GM21576 (cell line): ENCODE data around the gene ELOF1.
A peak's percentile ranks its signal among the peaks of the same experiment; 100 is the strongest.
"Not testable (repeated sequence)": the region's sequence is repeated elsewhere in the genome, so short reads cannot be mapped to it uniquely, and the experiment has no call there.

Experiments used
- ATAC-seq: cut with Tn5 transposase; IDR thresholded peaks from one replicate; pipeline ENCODE4 v1.9.1; 2021; ENCODE audit warnings: mild to moderate bottlenecking, moderate library complexity; ENCODE audit not compliant: unreplicated experiment

Gene ELOF1

DNA sequence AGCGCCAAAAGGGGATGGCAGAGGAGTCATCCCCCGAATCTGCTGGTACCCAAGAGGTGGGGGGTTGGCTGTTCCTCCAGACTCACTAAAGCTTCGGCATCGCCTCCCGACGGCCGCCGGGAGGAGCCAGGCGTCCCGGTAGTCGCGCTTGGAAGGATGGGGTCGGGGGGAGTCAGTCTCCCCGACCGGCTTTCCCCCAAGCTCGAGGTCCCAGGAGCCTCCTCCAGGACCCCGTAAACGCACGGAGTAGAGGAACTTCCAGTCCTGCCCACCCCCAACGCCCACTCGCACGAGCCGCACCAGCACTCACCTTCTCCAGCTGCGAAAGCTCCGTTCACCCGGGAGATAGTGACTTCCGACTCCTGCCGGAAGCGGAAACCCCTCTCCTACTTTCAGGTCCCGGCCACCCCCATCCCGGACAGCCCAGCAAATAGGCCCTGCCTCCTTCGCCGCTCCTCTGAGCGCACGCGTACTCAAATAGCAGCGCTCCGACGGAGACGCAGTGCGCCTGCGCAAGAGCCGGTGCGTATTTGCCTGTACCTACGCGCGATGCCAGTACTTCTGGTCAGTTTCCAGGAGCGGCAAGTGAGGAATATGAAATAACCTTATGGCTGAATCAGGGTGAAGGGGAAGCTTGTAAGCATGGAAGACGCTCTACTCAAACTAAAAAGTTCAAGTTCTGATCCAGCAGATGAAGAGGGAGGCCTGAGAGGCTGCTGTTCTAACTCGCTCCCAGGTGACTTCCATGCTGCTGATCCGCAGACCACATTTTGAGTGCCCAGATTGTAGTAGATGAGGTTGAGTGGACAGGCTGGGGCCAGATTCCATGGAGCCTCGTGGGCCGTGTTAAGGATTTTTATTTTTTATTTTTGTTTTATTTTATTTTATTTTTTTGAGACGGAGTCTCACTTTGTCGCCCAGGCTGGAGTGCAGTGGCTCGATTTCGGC, at the start of gene ELOF1:
ELOF1 (minus strand) TSS at position 350 of the 948 bp plus-strand sequence. CDS start 4,883 bp downstream, outside the sequence.
- peak; percentile 67 for ATAC-seq

DNA sequence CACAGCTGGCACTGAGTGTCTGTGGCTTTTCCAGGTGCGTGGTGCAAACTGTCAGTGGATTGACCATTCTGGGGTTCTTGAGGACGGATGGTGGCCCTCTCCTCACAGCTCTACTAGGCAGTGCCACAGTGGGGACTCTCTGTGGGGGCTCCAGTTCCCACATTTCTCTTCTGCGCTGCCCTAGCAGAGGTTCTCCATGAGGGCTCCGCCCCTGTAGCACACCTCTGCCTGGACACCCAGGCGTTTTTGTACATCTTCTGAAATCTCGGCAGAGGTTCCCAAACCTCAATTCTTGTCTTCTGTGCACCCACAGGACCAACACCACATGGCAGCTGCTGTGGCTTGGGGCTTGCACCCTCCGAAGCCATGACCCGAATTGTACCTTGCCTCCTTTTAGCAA, 47.5 kb upstream of the ELOF1 start:
- ATAC-seq = no peak

DNA sequence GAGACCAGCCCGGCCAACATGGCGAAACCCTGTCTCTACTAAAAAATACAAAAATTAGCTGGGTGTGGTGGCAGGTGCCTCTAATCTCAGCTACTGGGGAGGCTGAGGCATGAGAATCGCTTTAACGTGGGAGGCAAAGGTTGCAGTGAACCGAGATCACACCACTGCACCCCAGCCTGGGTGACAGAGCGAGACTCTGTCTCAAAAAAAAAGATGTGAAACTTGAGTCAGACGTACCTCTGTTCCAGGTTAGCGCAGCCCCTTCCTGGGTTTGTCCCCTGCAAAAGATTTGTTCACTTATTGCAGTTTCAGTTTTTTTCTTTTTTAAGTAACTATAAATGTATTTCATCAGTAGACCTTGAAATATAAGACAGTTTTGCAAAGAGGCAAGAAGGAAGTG, 40.7 kb upstream of the ELOF1 start:
- ATAC-seq = not testable (repeated sequence)

DNA sequence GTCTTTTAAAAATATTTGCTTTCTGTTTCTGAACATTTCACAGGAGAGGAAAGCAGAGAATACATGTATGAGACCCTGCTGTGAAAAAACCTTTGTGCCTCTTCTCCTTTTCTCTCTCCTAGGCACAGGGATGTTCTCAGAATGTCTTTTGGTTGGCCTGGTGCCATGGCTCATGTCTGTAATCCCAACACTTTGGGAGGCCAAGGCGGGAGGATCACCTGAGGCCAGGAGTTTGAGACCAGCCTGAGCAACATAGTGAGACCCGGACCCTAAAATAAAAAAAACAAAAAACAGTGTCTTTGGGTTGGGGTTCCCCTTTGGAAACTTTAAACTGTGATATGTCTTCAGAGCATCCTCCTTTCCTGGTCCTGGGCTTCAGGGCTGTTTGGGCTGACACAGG, 39.7 kb upstream of the ELOF1 start:
- no peak for ATAC-seq

DNA sequence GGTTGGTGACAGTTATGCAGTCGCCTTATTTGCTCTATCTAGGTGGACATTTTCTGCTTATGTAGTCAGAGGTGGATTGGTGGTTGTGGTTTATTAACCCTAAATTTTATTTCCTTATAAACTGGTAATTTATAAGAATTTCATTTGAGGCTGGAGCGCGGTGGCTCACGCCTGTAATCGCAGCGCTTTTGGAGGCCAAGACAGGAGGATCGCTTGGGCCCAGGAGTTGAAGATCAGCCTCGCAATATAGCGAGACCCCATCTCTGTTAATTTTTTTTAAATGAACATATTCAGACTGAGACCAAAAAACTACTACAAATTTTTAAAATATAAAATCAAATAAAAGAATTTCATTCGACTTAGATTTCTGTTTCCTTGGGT, 39.1 kb upstream of the ELOF1 start:
- no peak for ATAC-seq

DNA sequence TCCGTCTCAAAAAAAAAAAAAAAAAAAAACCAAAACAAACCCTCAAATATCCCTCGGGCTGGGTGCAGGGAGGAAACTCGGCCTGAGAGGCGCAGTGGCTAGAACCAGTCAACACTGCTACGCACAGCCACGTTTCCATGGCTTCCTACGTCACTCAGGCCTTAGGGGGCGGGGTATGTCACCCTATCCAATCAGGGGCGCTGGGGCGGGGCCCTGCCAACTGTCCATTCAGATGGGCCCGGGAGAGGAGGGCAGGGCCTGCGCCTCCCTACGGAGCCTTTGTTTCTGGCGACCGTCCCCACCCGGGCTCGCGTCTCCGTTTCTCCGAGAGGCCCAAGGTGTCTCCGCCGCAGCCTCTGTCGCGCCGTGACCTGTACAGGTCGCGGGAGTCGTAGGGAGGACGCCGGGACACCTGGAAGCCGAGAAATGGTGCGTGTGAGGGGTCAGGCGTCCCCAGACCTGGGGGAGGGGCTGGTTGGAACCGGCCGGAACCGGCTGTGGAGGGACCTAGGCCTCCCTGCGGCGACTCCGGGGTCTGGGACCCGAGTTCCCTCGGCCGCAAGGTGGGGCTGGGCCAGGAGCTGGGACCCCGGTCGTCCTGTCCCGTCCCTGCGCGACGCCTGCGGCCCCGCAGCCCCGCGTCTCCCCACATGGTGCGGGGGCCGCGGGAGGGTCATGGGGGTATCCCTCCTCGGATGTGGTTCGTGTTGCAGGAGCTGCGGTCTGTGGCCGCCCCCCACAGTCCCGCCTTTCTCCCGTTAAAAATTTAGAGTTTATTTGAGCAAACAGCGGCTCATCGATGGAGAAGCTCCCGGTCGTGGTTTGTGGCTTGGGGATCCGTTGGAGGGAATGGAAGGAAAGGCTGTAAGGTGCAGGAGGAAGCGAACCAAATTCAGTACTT, 38.4 kb upstream of the ELOF1 start, which contains the start of gene ZNF627:
ZNF627 (plus strand) TSS at position 282 of the 901 bp plus-strand sequence; CDS start at position 427, 145 bp downstream.
- ATAC-seq = peak; percentile 98

DNA sequence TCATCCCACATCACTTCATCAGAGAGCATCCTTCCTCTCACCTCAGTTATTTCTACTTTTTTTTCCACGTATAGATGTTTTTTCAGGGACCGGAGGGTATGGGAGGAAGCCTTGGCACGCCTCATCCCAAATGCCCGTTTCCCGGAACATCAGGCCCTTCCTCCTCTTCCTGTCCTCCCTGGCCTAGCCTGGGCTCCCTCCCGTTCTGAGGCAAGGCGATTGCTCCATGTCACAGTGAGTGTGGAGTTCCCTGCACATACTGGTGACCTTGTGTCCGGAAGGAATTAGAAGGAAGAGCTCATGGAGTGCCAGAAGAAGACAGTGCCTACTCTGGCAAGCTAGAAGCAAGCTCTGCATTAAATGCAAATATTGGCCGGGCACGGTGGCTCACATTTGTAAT, 37.1 kb upstream of the ELOF1 start:
- ATAC-seq = no peak

DNA sequence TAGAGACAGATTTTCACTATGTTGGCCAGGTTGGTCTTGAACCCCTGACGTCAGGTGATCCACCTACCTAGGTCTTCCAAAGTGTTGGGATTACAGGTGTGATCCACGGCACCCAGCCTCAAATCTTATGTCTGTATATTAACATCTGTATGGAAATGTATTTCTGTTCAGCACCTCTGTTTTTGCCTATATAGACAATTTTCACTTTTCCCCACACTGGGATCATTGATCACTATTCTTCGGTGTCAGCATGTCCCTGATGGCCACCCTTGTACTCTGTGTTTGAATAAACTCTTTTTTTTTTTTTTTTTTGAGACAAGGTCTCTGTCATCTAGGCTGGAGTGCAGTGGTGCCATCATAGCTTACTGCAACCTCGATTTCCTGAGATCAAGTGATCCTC, 35.1 kb upstream of the ELOF1 start:
- no peak for ATAC-seq

DNA sequence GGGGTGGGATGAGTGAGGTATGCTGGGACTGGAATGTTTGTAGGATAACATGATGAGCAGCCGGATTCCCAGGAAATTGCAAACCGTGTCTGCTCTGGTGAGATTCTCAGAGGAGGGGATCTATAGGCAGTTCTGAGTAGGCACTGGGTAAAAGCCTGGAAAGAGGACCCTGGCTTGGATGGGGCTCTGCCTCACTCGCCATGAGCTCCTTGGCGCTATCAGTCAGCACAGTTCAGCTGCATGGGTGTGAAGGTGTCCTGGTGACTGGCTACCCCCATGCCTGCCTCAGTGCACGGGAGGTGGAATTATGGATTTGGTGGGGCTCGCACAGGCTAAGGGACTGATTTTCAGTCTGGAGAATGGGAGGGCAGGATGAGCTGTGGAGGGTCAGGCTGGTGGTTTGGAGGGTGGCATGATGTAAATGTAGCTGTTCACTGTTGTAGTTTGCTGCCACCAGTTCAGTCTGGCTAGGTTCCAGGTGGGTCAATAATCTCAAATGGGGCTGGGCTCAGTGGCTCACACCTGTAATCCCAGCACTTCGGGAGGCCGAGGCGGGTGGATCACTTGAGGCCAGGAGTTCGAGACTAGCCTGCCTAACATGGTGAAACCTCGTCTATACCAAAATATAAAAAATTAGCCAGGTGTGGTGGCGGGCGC, 29.1 kb upstream of the ELOF1 start:
- no peak for ATAC-seq

DNA sequence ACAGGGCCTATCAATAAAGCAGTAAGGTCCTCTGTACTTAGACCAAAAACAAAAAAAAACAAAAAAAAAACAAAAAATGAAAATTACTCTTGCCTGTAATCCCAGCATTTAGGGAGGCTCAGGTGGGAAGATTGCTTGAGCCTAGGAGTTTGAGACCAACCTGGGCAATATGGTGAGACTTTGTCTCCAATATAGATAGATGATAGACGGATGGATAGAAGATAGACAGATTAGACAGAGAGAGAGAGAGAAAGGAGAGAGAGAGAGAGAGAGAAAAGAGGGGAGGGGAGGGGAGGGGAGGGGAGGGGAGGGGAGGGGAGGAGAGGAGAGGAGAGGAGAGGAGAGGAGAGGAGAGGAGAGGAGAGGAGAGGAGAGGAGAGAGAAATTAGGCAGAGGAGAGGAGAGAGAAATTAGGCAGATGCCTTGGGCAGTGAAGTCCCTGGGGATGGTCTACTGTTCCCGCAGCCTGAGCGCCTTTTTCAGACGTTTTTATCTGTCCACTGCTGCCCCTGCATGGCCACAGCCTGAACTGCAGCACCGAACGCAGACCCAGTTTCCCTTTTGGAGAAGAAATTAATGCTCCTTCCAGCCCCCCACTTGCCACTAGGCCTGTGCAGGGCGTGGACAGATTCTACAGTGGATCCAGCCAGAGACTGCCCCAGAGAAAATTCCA, 28.4 kb upstream of the ELOF1 start:
- no peak for ATAC-seq

DNA sequence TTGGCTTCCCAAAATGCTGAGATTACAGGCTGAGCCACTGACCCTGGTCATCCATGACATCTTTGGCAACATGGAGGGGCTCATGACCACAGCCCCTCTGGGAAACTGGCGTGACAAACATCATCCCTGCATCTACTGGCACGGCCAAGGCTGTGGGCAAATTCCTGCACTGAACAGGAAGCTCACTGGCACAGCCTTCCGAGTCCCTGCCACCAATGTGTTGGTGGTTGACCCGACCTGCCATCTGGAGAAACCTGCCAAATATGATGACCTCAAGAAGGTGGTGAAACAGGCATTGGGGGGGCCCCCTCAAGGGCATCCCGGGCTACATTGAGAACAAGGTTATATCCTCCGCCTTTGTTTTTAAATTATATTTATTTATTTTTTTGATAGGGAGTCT, 27.3 kb upstream of the ELOF1 start:
- no peak for ATAC-seq

DNA sequence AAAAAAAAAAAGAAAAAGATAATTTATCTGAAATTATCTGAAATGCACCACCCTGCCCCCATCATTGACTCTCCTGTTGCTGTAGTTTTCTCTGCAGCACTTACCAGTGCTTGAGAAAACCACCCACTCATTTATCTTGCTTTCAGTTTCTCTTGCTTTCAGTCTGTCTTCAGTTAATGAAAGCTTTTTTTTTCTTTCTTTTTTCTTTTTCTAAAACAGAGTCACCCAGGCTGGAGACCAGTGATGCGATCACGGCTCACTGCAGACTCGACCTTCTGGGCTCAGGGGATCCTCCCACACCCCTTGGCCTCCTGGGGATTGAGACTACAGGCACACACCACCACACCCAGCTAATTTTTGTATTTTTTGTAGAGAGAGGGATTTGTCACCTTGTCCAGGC, 22.7 kb upstream of the ELOF1 start:
- ATAC-seq = peak; percentile 46

DNA sequence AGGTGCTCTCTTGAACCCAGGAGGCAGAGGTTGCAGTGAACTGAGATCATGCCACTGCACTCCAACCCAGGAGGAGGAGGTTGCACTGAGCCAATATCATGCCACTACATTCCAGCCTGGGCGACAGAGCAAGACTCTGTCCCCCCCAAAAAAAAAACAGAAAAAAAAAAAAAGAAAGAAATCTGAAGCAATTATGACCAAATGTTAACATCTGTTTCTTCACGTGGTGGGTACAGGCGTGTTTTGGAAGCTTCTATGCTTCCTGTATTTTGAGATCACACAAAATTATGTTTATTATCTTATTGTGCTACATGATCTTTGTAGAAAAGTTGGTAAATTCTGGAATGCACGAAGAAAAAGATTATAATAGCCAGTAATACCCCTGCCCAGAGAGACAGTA, 21.1 kb upstream of the ELOF1 start:
- ATAC-seq = no peak

DNA sequence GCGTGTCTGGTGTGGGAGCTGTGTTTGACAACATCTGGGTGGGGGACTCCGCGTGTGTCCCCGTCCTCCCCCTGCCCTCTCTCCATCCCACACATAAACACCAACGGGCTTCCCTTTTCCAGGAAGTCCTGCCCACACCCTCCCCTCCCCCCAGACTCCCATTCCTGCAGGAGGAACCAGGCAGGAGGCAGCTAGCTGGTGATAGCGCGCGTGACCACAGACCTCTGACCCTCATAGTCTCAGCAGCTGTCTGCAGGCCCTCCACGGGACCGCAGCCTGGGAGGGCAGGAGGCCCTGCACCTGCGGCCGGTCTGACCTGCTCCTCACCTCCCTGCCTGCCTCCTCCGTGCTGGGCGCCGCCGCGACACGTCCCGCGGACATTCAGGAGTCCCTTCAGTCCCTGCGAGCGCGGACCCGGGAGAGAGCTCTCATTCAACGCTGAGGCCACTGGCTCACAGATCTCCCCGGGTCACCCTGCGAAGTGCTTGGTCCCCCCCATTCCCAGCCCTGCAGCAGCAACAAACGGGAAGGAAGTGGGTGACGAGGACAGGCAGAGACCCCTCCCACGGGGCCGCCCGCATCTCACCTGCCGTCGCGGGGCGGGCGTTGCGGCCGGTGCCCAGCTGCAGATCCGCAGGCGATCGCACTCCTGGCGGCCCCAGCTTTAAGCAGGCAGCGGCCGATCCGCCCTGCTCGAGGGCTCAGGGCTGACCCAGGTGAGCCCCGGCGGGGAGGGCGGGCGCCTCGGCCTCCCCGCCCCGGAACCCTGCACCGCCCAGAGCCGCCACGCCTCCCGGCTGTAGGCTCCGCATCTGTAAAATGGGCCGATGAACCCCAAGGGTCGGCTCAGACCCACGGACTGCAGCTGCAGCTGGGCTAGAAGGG, 19.5 kb upstream of the ELOF1 start:
- ATAC-seq = no peak

DNA sequence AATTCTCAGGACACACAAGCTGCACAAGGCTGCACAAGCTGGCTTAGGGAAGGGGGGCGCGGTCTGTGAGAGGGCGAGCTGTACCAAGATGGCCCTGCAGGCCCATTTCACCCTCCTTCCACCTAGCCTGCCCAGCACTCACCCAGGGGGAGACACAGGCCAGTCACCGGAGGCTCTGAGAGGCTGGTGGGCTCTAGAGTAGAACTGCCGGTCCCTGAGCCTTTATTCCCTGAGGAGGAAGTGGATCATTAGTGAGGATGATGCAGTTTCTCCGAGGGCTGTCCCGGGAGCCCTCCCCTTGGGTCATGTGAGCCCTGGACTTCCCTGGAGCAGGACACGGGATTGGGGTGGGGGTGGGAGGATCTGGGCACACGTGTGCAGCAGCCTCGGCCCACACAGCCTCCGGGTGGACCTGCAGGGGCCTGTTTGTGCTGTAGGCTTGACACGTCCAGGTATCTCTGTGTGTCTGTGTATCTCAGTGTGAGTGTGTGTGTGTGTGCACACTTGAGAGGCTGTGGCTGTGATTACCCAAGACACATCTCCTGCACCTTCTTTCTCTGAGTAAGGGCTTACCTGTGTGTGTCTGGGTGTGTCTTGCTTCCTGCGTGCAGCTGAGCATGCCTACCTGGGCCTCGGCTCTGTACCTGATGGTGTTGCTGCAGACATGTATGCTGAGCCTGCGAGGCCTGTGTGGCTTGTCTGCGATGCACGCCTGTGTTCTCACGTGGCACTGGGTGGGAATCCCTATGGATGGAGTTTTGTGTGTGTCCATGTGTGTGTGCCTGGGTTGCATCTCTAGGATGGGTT, 18.6 kb upstream of the ELOF1 start, which contains the start of gene ACP5:
ACP5 (minus strand) TSS at position 195 of the 807 bp plus-strand sequence. CDS start 328 bp downstream, outside the sequence.
- ATAC-seq = no peak

DNA sequence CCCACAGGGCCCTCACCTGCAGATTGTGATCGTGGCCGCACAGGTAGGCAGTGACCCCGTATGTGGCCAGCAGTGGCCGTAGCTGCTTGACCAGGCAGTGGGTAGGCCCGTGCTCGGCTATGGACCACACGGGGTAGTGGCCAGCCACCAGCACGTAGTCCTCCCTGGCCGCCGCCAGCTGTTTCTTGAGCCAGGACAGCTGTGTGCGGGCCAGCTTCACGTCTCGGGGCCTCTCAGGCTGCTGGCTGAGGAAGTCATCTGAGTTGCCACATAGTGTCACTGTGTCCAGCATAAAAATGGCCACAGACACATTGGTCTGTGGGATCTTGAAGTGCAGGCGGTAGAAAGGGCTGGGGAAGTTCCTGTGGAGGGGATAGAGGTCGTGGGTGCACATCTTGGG, 17.2 kb upstream of the ELOF1 start:
- no peak for ATAC-seq

DNA sequence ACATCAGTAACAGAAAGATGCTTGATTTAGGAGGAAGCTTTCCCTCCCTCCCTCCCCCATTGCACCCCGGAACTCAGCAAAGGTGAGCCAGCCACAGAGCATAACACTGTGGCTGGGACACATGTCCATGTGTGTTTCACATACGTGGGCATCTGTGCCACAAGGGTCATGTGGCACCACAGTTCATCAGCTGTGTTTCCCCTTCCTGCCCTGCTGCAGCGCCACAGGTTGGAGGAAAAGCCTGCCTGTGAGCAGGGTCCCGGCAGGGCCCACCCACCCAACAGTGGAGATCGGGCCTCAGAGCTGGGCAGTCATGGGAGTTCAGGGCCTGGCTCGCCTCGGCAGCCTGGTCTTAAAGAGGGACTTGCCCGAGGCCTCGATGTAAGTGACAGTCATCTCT, 15.7 kb upstream of the ELOF1 start:
- ATAC-seq = no peak

DNA sequence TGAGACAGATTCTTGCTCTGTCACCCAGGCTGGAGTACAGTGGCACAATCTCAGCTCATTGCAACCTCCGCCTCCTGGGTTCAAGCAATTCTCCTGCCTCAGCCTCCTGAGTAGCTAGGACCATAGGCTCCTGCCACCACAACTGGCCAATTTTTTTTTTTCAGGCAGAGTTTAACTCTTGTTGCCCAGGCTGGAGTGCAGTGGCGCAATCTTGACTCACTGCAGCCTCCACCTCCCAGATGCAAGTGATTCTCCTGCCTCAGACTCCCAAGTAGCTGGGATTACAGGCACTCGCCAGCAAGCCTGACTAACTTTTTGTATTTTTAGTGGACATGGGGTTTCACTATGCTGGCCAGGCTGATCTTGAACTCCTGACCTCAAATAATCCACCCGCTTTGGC, 14.7 kb upstream of the ELOF1 start:
- ATAC-seq = not testable (repeated sequence)

DNA sequence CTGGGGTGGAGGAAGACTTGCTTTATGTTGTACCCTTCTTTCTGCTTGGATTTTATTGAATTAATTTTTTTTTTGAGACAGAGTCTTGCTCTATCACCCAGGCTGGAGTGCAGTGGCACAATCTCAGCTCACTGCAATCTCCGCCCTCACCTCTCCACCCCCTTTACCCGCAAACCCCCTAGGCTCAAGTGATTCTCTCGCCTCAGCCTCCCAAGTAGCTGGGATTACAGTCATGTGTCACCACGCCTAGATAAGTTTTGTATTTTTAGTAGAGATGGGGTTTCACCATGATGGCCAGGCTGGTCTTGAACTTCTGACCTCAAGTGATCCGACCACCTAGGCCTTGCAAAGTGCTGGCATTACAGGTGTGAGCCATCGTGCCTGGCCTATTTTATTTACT, 14.3 kb upstream of the ELOF1 start:
- not testable (repeated sequence) for ATAC-seq
